Stimulated activated CD4-positive, alpha-beta T cell treated with anti-CD3 and anti-CD28 coated beads, Interleukin-1b, Interleukin-23, amount 100 ng/mL, for 48 hours (primary cell): ENCODE data around the gene FAM107B.
"Not testable (repeated sequence)": the region's sequence is repeated elsewhere in the genome, so short reads cannot be mapped to it uniquely, and the experiment has no call there.

Source experiments
- DNase-seq: peaks from one replicate; pipeline ENCODE4 v3.0.0-alpha.2; 2020

The FAM107B gene

DNA sequence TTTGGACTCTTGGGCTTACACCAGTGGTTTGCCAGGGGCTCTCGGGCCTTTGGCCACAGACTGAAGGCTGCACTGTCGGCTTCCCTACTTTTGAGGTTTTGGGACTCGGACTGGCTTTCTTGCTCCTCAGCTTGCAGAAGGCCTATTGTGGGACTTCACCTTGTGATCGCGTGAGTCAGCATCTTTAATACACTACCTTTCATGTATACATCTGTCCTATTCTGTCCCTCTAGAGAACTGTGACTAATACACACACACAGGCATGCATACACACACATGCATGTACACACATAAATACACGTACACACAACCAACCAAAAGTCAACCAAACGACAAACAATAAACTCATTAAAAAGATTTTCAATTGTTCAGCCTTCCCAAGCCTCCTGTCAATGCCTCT is 86.5 kb downstream of the FAM107B start:
- not testable (repeated sequence) for DNase-seq

- no peak for DNase-seq
Measured at GRCh38 chr10:14687340-14687739, 87.4 kb downstream of the FAM107B start.

DNA sequence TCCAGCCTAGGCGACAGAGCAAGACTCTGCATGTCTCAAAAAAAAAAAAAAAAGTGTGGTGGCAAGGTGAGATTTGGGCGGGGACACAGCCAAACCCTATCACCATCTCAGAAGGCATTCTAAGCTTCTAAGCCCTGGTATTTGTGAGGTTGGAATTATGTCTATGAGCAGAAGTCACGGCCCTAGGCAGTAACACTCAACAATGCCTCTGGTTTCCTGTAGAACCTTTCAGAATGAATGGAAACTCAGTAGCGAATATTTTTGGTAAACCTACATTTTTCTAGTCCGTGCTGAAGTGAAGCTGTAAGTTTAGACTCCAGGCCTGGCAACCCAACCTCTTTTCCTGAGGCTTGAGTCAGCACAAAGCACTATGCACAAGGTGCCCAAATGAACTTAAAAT is 88.3 kb downstream of the FAM107B start:
- DNase-seq = no peak

GRCh38 chr10:14684354-14684753 is 90.3 kb downstream of the FAM107B start:
- DNase-seq = no peak

DNA sequence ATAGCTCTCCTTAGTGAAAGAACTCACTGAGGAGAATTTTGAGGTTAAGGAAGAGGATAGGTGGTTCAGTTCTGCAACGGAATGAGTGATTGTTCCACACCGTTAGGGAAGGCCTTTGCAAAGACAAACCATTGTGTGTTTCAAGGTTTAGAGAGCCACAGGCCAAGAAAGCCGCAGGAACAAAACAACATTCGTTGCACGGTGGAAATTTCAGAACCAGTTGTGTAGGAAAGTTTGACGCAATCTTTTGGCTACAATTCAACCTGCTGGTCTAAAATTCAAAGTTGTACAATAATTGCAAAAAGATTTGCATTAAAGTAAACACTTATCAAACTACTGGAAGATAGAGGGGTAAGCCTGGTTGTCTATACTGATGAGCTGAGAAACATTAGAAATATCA is 91.4 kb downstream of the FAM107B start:
- no peak for DNase-seq

GRCh38 chr10:14681802-14682201 is 92.9 kb downstream of the FAM107B start:
- no peak for DNase-seq

GRCh38 chr10:14681305-14681704 is 93.4 kb downstream of the FAM107B start:
- no peak for DNase-seq

DNA sequence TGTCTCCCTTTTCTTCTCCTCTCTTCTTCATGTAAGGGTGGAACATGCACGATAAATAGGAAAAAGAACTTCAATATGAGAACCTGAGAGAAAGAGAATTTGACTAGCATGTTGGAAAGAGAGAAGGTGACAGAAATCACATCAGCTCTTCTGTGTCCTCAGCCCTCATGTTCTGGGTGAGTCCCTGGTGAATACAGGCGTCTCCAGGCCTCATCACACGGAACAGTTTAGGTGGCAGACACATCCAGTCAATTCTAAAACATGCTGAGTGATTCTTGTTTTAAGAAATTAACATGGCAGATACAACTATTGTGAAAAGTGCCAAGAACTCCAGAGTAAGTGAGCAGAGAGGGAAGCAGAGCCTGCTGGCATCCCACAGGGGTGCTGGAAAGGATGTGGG is 96.1 kb downstream of the FAM107B start:
- DNase-seq = peak; percentile 48

GRCh38 chr10:14676732-14677131 is 98.0 kb downstream of the FAM107B start:
- DNase-seq = no peak

DNA sequence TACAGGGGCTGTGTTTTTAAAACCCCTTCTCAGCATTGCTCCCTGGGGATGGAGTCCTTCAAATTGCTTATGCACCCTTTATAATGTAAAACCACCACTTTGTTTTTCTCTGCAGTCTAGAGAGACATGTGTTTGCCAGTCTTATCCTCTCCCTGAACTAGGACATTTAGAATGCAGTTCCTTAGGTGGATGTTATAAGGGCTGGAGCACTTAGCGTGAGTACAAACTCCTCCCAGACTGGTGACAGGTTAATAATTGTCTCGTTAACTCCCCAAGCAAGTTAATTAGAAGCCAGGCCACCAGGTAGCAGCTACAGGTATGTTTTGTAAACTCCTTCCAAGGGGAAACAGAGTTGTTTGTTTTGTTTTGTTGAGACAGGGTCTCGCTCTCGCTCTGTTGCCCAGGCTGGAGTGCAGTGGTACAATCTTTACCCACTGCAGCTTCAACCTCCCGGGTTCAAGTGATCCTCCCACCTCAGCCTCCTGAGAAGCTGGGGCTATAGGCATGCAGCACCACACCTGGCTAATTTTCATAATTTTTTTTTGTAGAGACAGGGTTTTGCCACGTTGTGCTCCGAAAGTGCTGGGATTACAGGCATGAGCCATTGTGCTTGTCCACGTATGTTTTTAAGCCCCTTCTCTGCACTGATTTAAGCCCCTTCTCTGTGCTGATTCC is 100.2 kb downstream of the FAM107B start:
- DNase-seq = no peak

- DNase-seq = no peak
Measured at GRCh38 chr10:14673189-14673861, 101.4 kb downstream of the FAM107B start.

DNA sequence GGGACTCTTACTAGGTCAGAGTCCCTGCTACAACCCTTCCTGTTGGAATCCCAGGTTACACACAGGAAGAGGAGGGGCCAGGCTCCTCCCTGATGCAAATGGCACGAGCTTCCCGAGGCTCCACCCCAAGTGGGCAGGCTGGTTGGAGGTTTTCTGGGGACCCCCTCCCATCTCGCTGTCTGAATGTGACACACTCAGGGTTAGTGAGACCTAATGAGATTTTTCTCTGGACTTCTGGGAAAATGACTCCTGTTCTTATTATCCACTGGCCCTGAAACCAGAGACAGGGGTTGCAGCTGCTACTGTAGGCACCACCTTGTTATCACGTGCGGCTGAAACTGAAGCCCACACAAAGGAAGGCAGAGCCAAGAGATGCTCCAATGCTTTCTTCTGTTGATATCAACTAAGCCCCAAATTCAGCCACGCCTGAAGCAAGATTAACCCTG is 103.3 kb downstream of the FAM107B start:
- no peak for DNase-seq

DNA sequence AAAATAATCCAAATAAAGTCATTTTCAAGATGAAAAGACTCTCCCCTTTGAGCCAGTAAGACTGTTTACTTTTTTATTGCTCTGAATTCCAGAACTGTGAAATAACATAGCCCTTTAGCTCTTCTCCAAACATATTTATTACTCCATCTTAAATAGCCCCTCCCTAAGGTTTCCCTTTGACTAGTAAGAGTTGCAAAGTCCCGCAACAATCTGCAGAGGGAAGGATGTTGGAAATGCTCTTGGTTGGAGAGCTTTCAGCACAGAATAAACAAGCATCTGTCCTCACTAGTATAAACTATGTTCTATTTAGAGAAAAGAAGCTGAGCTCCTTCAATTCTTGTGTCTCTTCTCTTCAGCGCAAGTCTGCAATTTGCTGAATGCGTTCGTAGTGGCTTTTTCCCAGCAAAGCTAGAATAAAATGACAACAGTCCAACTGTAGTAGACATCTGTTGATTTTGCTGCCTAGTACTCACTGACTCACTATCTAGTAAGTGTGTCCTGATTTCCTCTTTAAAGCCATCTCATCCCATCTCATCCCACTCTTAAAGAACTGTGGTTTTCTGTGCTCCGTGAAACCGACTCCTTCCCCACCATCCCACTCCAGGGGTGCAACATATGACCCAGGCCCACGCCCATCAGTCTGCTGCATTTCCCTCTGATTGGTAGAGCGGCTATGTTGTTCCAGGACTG is 104.0 kb downstream of the FAM107B start:
- DNase-seq = no peak

DNA sequence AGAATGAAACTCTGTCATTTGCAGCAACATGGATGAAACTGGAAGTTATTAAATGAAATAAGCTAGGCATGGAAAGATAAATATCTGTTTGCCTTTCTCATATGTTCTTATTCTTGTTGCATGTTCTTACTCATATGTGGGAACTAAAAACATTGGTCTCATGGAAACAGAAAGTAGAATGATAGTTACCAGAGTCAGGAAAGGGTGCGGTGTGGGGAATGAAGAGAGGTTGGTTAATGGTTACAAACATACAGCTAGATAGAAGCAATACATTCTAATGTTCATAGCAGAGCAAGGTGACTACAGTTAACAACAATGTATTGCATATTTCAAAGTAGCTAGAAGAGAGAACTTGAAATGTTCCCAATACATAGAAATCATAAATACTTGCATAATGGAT is 105.1 kb downstream of the FAM107B start:
- no peak for DNase-seq

DNA sequence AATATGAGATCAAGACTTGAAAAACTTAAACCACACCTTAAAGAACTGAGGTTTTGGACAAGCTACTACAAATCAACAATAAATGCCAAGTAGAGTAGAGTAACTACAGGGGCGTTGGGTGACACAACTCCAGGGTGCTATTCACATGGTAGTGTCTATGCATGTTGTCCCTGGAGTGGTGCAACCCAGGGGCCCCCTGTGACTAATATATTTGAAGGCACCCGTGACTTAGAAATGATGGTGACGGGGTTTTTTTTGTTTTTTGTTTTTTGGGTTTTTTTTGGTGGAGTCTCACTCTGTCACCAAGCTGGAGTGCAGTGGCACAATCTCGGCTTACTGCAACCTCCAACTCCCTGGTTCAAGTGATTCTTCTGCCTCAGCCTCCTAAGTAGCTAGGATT is 106.9 kb downstream of the FAM107B start:
- DNase-seq = peak; percentile 31

DNA sequence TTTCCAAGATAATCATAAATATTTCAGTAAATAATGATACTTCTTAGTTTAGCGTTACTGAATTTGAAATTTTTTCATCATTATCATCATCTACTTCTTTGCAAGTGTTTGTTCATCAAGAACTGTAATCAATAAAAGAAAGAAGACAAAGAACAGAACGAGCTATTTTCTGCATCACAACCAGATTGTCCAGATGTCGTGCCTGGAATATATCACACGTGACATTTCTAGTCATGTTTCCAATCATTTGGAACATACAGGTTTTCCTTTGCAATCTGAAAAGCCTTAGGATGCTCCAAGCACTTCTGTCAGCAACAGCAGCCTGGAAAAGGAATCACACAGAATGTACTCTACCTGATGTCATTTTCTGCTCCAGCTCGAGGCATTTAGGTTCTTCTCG is 107.4 kb downstream of the FAM107B start:
- DNase-seq = no peak

GRCh38 chr10:14665865-14666857 is 108.5 kb downstream of the FAM107B start:
- no peak for DNase-seq

GRCh38 chr10:14665304-14665703 is 109.4 kb downstream of the FAM107B start:
- peak; percentile 39 for DNase-seq

DNA sequence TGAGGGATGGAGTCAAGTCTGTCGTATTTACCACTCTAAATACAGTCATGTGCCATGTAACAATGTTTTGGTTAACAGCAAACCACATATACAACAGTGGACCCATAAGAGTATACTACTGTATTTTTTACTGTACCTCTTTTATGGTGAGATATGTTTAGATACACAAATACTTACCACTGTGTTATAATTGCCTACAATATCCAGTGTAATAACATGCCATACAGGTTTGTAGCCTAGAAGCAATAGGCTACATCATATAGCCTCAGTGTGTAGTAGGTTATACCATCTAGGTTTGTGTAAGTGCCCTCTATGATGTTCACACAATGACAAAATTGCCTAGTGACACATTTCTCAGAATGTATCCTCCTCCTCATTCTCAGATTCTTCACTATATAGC is 110.4 kb downstream of the FAM107B start:
- DNase-seq = no peak

DNA sequence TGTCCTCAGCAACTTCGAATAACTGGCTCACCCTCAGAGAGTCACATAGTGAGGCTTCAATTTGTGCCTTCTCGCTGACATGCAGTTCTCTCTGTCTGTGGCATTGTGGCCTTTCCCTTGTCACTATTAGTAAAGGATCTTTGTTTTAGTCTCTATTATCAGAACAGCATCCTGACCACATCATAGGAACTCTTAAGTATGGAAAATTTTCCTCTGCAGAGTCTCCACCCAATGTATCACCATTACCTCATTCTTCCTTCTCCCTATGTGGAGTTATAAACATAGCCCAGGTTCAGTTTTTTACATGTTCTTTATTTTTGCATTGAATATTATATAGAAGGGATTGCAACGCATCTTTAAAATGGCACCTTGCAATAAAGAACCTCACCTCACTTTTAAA is 112.9 kb downstream of the FAM107B start:
- no peak for DNase-seq

DNA sequence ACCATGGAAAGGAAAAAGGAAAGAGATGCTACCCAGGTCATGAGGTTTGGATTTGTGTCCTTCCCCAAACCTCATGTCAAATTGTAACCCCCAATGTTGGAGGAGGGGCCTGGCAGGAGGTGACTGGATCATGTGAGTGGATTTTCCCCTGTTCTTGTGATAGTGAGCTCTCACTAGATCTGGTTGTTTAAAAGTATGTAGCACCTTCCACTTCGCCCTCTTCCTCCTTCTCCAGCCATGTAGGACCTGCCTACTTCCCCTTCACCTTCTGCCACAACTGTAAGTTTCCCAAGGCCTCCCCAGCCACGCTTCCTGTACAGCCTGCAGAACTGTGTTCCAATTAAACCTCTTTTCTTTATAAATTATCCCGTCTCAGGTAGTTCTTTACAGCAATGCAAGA is 113.9 kb downstream of the FAM107B start:
- DNase-seq = no peak

DNA sequence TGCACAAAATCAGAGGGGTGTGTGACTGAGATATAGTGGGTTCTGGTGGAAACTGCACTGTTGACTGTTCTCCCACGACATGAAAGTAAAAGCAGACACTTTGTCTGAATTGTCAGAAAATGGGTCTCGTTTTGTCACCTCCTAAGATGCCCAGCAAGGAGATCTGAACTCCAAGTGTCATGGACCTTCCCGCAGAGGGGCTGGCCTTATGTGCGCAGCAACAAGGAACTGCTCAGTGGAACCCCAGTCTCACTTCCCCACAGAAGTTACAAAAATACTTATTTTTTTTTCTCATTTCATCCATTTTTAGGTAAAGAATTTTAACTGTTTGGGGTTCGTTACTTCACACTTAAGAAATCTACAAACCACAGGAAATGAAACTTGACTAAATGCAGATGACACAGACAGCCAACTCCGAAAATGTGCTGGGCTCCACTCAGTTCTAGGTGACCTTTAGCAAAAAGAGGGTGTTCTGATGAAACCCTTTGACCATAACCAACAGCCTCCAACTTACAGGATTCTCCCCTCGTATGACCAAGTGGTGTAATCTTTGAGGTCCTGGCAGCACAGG is 115.0 kb downstream of the FAM107B start:
- peak; percentile 60 for DNase-seq

GRCh38 chr10:14659137-14659536 is 115.6 kb downstream of the FAM107B start:
- not testable (repeated sequence) for DNase-seq
